Loucy (cell line): ENCODE data around the gene ANKRD13D.

Experiments used
- H2AFZ ChIP-seq: fragments of 200-600 bp; sonication (generic); 2 replicates; pipeline ENCODE4 v1.6.0; 2016; ENCODE audit warnings: antibody characterized with exemption, mild to moderate bottlenecking, low read length, moderate library complexity
- H3F3A ChIP-seq: fragments of 200-600 bp; 2 replicates; pipeline ENCODE4 v1.6.0; 2016; ENCODE audit warnings: antibody characterized with exemption, low read depth, mild to moderate bottlenecking
- H3K27me3 ChIP-seq: fragments of 200-600 bp; sonication (generic); 2 replicates; pipeline ENCODE4 v1.6.1; 2014; ENCODE audit warnings: low read length, mild to moderate bottlenecking; ENCODE audit not compliant: insufficient read depth, poor library complexity, severe bottlenecking
- H3K36me3 ChIP-seq: fragments of 200-600 bp; sonication (generic); 2 replicates; pipeline ENCODE4 v1.6.1; 2016; ENCODE audit warnings: low read length; ENCODE audit not compliant: insufficient read depth
- H3K4me1 ChIP-seq: fragments of 200-600 bp; sonication (generic); 2 replicates; pipeline ENCODE4 v1.5.1; 2014; ENCODE audit warnings: low read length, mild to moderate bottlenecking; ENCODE audit not compliant: insufficient read depth, poor library complexity, severe bottlenecking
- H3K4me2 ChIP-seq: fragments of 200-600 bp; sonication (generic); 2 replicates; pipeline ENCODE4 v1.6.0; 2014; ENCODE audit warnings: antibody characterized with exemption, low read length, low read depth, mild to moderate bottlenecking; ENCODE audit not compliant: poor library complexity, severe bottlenecking
- H3K4me3 ChIP-seq: fragments of 200-600 bp; sonication (generic); 2 replicates; pipeline ENCODE4 v1.5.1; 2014; ENCODE audit warnings: low read length, mild to moderate bottlenecking, mixed read lengths; ENCODE audit not compliant: poor library complexity, severe bottlenecking
- H3K79me2 ChIP-seq: fragments of 200-600 bp; sonication (generic); 2 replicates; pipeline ENCODE4 v1.6.1; 2014; ENCODE audit warnings: low read length; ENCODE audit not compliant: insufficient read depth
- H3K9ac ChIP-seq: fragments of 200-600 bp; sonication (generic); 2 replicates; pipeline ENCODE4 v1.6.0; 2014; ENCODE audit warnings: mild to moderate bottlenecking, low read depth, low read length, moderate library complexity; ENCODE audit not compliant: poor library complexity, severe bottlenecking
- H3K9me2 ChIP-seq: fragments of 200-600 bp; sonication (generic); replicated peaks from 2 replicates; pipeline ENCODE4 v1.6.1; 2016; ENCODE audit warnings: low read depth, low read length, mixed read lengths
- H3K9me3 ChIP-seq: fragments of 200-600 bp; sonication (generic); 2 replicates; pipeline ENCODE4 v1.6.1; 2014; ENCODE audit warnings: mild to moderate bottlenecking, antibody characterized with exemption, low read length, low read depth; ENCODE audit not compliant: insufficient read depth
- H4K20me1 ChIP-seq: fragments of 200-600 bp; sonication (generic); 2 replicates; pipeline ENCODE4 v1.6.0; 2014; ENCODE audit warnings: antibody characterized with exemption, low read length, mild to moderate bottlenecking; ENCODE audit not compliant: insufficient read depth, poor library complexity, severe bottlenecking
- CTCF ChIP-seq: fragments of 200-600 bp; sonication (generic); conservative IDR thresholded peaks from 2 replicates; pipeline ENCODE4 v1.5.1; 2014; ENCODE audit warnings: mild to moderate bottlenecking, antibody characterized with exemption, low read length
- EZH2phosphoT487 ChIP-seq: fragments of 200-600 bp; IDR thresholded peaks from 2 replicates; pipeline ENCODE4 v1.6.1; 2018; ENCODE audit warnings: antibody characterized with exemption, mild to moderate bottlenecking, moderate library complexity, borderline replicate concordance

Gene ANKRD13D

GRCh38 chr11:67299471-67300191 is 10.5 kb downstream of the ANKRD13D start:
- Histone ChIP-seq H3K9ac (no peak overlapping the region), H3K4me1 (no peaks in the 10 kb centered on the region), H3K9me3 (peaks cover 6% of the 10 kb centered on the region), H3K4me3 (no peak overlapping the region), H3F3A (no peaks in the 10 kb centered on the region), H3K36me3 (peaks cover 44% of the 10 kb centered on the region), H3K27me3 (no peaks in the 10 kb centered on the region), H3K9me2 (no peaks in the 10 kb centered on the region), H4K20me1 (no peaks in the 10 kb centered on the region), H3K4me2 (no peak overlapping the region), H2AFZ (no peak overlapping the region), H3K79me2 (peaks cover 20% of the 10 kb centered on the region; the same call in 1 of the 2 replicates)
- TF ChIP-seq EZH2phosphoT487 (no peak), CTCF (no peak)

- Histone ChIP-seq H3K9ac (no peak overlapping the region), H3K4me3 (no peak overlapping the region), H3K4me2 (no peak overlapping the region), H3K4me1 (no peaks in the 10 kb centered on the region), H3K79me2 (peaks cover 15% of the 10 kb centered on the region; the same call in 1 of the 2 replicates), H3F3A (no peaks in the 10 kb centered on the region), H2AFZ (no peak overlapping the region), H3K27me3 (no peaks in the 10 kb centered on the region), H3K9me3 (peaks cover 6% of the 10 kb centered on the region), H3K36me3 (peaks cover 44% of the 10 kb centered on the region), H3K9me2 (no peaks in the 10 kb centered on the region), H4K20me1 (no peaks in the 10 kb centered on the region)
- TF ChIP-seq CTCF (no peak), EZH2phosphoT487 (no peak)
Observed at GRCh38 chr11:67300256-67300755, 11.2 kb downstream of the ANKRD13D start.

- Histone ChIP-seq H3K4me2 (no peak overlapping the region), H4K20me1 (no peaks in the 10 kb centered on the region), H3K4me1 (no peaks in the 10 kb centered on the region), H3K79me2 (peaks cover 10% of the 10 kb centered on the region; the same call in 1 of the 2 replicates), H3K9me2 (no peaks in the 10 kb centered on the region), H3K9ac (no peak overlapping the region), H3F3A (no peaks in the 10 kb centered on the region), H2AFZ (no peak overlapping the region), H3K4me3 (no peak overlapping the region), H3K27me3 (no peaks in the 10 kb centered on the region), H3K36me3 (peaks cover 41% of the 10 kb centered on the region), H3K9me3 (peaks cover 4% of the 10 kb centered on the region)
- TF ChIP-seq CTCF (no peak), EZH2phosphoT487 (no peak)
Observed at GRCh38 chr11:67300756-67301312, 11.7 kb downstream of the ANKRD13D start.
